PC-3 (cell line): ENCODE measurements around the gene BAZ2B. TPM values are rescaled to one million over a fixed set of nuclear protein-coding genes. Genes with fewer than 3 reads are reported as not detected.
A peak's percentile ranks its signal among the peaks of the same experiment; 100 is the strongest.

ENCODE experiments used
- ATAC-seq: fragments of 200-7000 bp; cut with Tn5 transposase; 2 replicates; pipeline ENCODE4 v1.9.1; 2020; ENCODE audit warnings: mild to moderate bottlenecking, moderate library complexity
- BruUV-seq: library from RNA; stranded (reverse); fragments of 400-500 nt; replicated peaks from 2 replicates; lab custom pipeline; 2021; lab: Mats Ljungman, UMichigan
- CTCF ChIA-PET: fragments of 300-600 bp; sonication (Branson Sonifier 250); formaldehyde crosslinking; loops from one replicate; lab custom pipeline; 2022; ENCODE audit warnings: antibody characterized with exemption; lab: Charles Lee
- POLR2A ChIA-PET: fragments of 300-600 bp; sonication (Branson Sonifier 250); formaldehyde crosslinking; loops from one replicate; lab custom pipeline; 2022; ENCODE audit warnings: antibody characterized with exemption; ENCODE audit not compliant: unreplicated experiment; lab: Charles Lee
- DNase-seq: peaks from one replicate; pipeline ENCODE4 v3.0.0-alpha.2; 2015
- H2AFZ ChIP-seq: fragments of 300-600 bp; sonication (generic); 2 replicates; pipeline ENCODE4 v1.6.0; 2016; ENCODE audit warnings: antibody characterized with exemption, low read length
- H3F3A ChIP-seq: fragments of 300-600 bp; sonication (generic); one replicate; pipeline ENCODE4 v1.6.0; 2017; ENCODE audit warnings: antibody characterized with exemption, low read length, control low read depth, mild to moderate bottlenecking; ENCODE audit not compliant: unreplicated experiment
- H3K27ac ChIP-seq: fragments of 300-600 bp; sonication (generic); 2 replicates; pipeline ENCODE4 v1.5.1; 2016; ENCODE audit warnings: mild to moderate bottlenecking, low read length
- H3K27me3 ChIP-seq: fragments of 300-600 bp; sonication (generic); 2 replicates; pipeline ENCODE4 v1.6.1; 2016; ENCODE audit warnings: low read length, mixed read lengths
- H3K36me3 ChIP-seq: fragments of 300-600 bp; sonication (generic); 2 replicates; pipeline ENCODE4 v1.6.1; 2016; ENCODE audit warnings: low read depth, mixed run types, low read length, mixed read lengths
- H3K4me1 ChIP-seq: fragments of 300-600 bp; sonication (generic); 2 replicates; pipeline ENCODE4 v1.5.1; 2016; ENCODE audit warnings: low read length; ENCODE audit not compliant: insufficient read depth
- H3K4me2 ChIP-seq: fragments of 300-600 bp; sonication (generic); 2 replicates; pipeline ENCODE4 v1.6.0; 2016; ENCODE audit warnings: low read length
- H3K4me3 ChIP-seq: fragments of 300-600 bp; sonication (generic); 2 replicates; pipeline ENCODE4 v1.5.1; 2016; ENCODE audit warnings: mild to moderate bottlenecking, low read length, mixed read lengths
- H3K79me2 ChIP-seq: fragments of 300-600 bp; sonication (generic); 2 replicates; pipeline ENCODE4 v1.6.1; 2017; ENCODE audit warnings: low read length, mixed read lengths
- H3K9ac ChIP-seq: fragments of 300-600 bp; sonication (generic); 2 replicates; pipeline ENCODE4 v1.6.0; 2016; ENCODE audit warnings: mild to moderate bottlenecking, low read length
- H3K9me2 ChIP-seq: fragments of 300-600 bp; sonication (generic); replicated peaks from 2 replicates; pipeline ENCODE4 v1.6.1; 2016; ENCODE audit warnings: mixed run types, low read length, mixed read lengths
- H3K9me3 ChIP-seq: fragments of 300-600 bp; sonication (generic); 2 replicates; pipeline ENCODE4 v1.6.1; 2016; ENCODE audit warnings: low read length, mixed read lengths
- H4K20me1 ChIP-seq: fragments of 300-600 bp; sonication (generic); 2 replicates; pipeline ENCODE4 v1.6.1; 2016; ENCODE audit warnings: low read length, mixed read lengths
- CTCF ChIP-seq: fragments of 300-600 bp; sonication (generic); conservative IDR thresholded peaks from 2 replicates; pipeline ENCODE4 v1.5.1; 2017; ENCODE audit warnings: antibody characterized with exemption, low read depth, mild to moderate bottlenecking, low read length
- EZH2 ChIP-seq: fragments of 300-600 bp; sonication (generic); IDR thresholded peaks from one replicate; pipeline ENCODE4 v1.6.1; 2017; ENCODE audit warnings: antibody characterized with exemption, mild to moderate bottlenecking, low read length; ENCODE audit not compliant: unreplicated experiment
- EZH2phosphoT487 ChIP-seq: fragments of 300-600 bp; sonication (generic); IDR thresholded peaks from 2 replicates; pipeline ENCODE4 v1.6.1; 2018; ENCODE audit warnings: mild to moderate bottlenecking, antibody characterized with exemption, low read length, borderline replicate concordance
- intact Hi-C: fragments of 100-400 bp; cut with micrococcal nuclease; formaldehyde crosslinking; loops from 2 replicates; pipeline ENCODE4 v1.9.0; 2023
- total RNA-seq: library from RNA; depleted of rRNA; stranded (reverse); fragments of >200 nt; gene quantifications from 2 replicates; pipeline ENCODE4 v1.2.3, GENCODE V29; 2014

BAZ2B gene
- total RNA-seq, 1 experiment from 2014 or later = 19.6 TPM

- H3K79me2 ChIP-seq = peaks cover 24% of the 10 kb centered on the region
- intact Hi-C loops = loop anchor here (5.0 kb wide), 1 partner anchor 332 kb away; the partner anchor contains the start of gene BAZ2B
- TF ChIP-seq EZH2phosphoT487 (no peak), CTCF (no peak), EZH2 (no peak)
- H3K9me2 ChIP-seq = no peaks in the 10 kb centered on the region
- H3F3A ChIP-seq = no peaks in the 10 kb centered on the region
- H2AFZ ChIP-seq = peak overlapping the region; percentile 100
- H3K36me3 ChIP-seq = no peaks in the 10 kb centered on the region
- ATAC-seq (no peak), DNase-seq (no peak)
- POLR2A ChIA-PET = interaction anchor here (0.6 kb wide), 1 partner anchor 187 kb away, joined by 7 read pairs; no protein-coding TSS in a partner anchor
- H3K4me1 ChIP-seq = peaks cover 14% of the 10 kb centered on the region; the same call in 1 of the 2 replicates
- CTCF ChIA-PET = no interaction called here
- no peaks in the 10 kb centered on the region for H3K9me3 ChIP-seq
- BruUV-seq = no TSS peak
- H3K27ac ChIP-seq = no peak overlapping the region
- H3K4me2 ChIP-seq = peak overlapping the region; percentile 99
- no peaks in the 10 kb centered on the region for H3K27me3 ChIP-seq
- no peaks in the 10 kb centered on the region for H4K20me1 ChIP-seq
- H3K4me3 ChIP-seq = peak overlapping the region; percentile 96
- peak overlapping the region; percentile 85; the same call in 1 of the 2 replicates for H3K9ac ChIP-seq
Measured at GRCh38 chr2:159285433-159285832, 330.9 kb downstream of the BAZ2B start.

GRCh38 chr2:159283529-159283928 lies 332.8 kb downstream of the BAZ2B start:
- Histone ChIP-seq H3K36me3 (no peaks in the 10 kb centered on the region), H3K27me3 (no peaks in the 10 kb centered on the region), H3K4me3 (no peak overlapping the region), H4K20me1 (no peaks in the 10 kb centered on the region), H3F3A (no peaks in the 10 kb centered on the region), H3K9me2 (no peaks in the 10 kb centered on the region), H3K4me1 (peaks cover 14% of the 10 kb centered on the region; the same call in 1 of the 2 replicates), H3K9me3 (no peaks in the 10 kb centered on the region), H3K79me2 (peaks cover 24% of the 10 kb centered on the region), H3K9ac (no peak overlapping the region), H3K27ac (no peak overlapping the region), H2AFZ (no peak overlapping the region), H3K4me2 (no peak overlapping the region)
- ATAC-seq (no peak), DNase-seq (no peak)
- TF ChIP-seq EZH2 (no peak), CTCF (no peak), EZH2phosphoT487 (no peak)
- ChIA-PET CTCF (no interaction called here), POLR2A (no interaction called here)
- no TSS peak for BruUV-seq
- intact Hi-C loops = no loop called here

GRCh38 chr2:159281002-159281401 lies 335.3 kb downstream of the BAZ2B start:
- DNase-seq = no peak
- Histone ChIP-seq H3K27ac (no peak overlapping the region), H4K20me1 (no peaks in the 10 kb centered on the region), H3K36me3 (no peaks in the 10 kb centered on the region), H3K4me1 (peaks cover 8% of the 10 kb centered on the region; the same call in 1 of the 2 replicates), H3F3A (no peaks in the 10 kb centered on the region), H3K79me2 (peaks cover 21% of the 10 kb centered on the region), H2AFZ (no peak overlapping the region), H3K9me2 (no peaks in the 10 kb centered on the region), H3K27me3 (no peaks in the 10 kb centered on the region), H3K4me3 (no peak overlapping the region), H3K9ac (no peak overlapping the region), H3K4me2 (no peak overlapping the region), H3K9me3 (no peaks in the 10 kb centered on the region)
- CTCF ChIA-PET = no interaction called here
- POLR2A ChIA-PET = no interaction called here
- TF ChIP-seq EZH2phosphoT487 (no peak), CTCF (no peak), EZH2 (no peak)
- intact Hi-C loops = no loop called here
- BruUV-seq = no TSS peak
- no peak for ATAC-seq
